ENCODE data around the gene ZNF300.
"Not testable (repeated sequence)": the region's sequence is repeated elsewhere in the genome, so short reads cannot be mapped to it uniquely, and the experiment has no call there.

The ZNF300 gene
- total RNA-seq = 0.50 to 4.2 (median 1.9) reads per million in 17 experiments

DNA sequence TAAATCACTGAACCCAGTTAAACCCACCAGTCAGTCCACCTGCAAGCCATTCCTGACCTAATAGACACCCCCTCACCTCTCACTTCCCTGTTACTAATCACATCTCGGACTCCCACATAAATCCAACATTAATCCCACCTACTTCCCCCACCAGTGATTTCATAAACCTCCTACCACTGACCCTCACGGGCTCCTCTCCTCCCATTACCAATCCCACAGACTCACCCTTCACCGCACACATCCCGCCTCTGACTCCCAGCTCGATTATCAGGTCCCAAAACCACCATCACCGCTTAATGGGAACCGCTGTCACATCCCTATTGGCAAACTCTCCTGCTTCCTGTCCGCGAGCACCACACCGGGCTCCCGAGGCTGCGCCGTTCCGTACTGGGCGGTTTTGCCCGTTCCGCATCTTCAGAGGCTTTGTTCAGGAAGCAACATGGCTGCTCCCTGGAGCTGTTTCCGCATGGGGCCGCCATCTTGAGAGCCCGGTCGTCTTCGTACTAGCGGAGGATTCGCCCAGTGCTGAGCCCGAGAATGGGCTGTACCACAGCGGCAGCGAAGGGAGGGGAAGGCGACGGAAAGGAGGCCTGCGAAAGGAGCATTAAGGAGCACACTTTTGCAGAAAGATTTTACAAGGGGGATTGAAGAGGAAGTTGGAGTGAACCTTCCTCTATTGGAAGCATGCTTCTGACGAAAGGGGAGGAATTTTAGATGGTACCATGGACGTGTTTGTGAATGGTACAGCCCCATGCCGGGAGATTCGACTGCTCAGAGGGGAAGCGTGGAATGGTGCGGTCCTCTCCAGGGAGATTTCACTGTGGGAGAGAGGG is at the start of gene ZNF300:
ZNF300 (minus strand) TSS at position 502 of the 833 bp plus-strand sequence. CDS start 1,825 bp downstream, outside the sequence.
- peak; percentile 76 to 88 (median 85) for DNase-seq

DNA sequence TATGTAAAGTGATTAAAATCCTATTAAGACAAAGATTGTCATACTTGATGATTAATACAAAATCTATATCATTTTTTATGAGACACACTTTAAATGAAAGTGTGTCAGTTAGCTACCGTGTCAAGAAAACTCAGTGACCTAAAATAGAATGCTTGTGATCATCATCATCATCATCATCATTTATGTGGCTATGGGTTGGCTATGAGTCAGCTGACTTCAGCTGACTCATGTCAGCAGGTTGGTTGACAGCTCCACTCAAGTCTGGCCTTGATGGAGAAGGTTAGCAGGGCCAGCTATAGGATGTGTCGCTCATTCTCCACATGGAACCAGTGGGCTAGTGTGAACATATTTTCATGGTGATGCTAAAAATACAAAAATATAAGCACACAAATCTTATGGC is 43.8 kb upstream of the ZNF300 start:
- no peak for DNase-seq

DNA sequence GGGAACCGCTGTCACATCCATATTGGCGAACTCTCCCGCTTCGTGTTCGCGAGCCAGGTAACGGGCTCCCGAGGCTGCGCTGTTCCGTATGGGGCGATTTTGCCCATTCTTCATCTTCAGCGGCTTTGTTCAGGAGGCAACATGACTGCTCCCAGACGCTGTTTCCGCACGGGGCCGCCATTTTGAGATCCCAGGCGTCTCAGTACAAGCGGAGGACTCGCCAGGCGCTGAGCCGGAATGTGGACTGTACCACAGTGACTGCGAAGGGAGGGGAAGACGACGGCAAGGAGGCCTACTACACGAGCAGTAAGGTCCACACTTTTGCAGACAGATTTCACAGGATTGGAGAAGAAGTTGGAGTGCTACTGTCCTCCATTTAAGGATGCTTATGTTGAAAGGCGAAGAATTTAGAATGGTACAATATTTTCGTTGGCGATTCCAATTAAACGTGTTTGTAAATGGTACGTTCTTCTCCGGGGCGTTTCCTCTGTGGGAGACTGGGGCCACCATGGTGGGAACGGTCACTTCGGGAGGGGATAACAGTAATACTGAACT is 41.6 kb upstream of the ZNF300 start:
- no peak for DNase-seq

DNA sequence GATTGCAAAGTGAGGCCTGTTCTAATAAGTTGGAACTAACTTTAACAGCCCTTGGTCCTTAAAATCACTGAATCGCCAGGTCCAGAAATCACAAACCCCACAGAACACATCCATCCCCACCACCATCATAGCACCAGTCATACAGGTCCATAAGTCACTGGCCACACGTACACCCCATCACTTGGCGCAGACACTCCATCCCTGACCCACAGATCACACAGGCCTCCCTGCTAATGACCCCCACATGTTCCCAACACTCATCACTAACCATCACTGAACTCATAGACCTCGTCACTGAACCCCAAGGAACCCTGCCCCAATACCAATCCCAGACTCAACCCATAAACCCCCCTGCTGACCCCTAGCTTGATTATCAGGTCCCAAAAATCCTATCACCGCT is 41.2 kb upstream of the ZNF300 start:
- DNase-seq = no peak

DNA sequence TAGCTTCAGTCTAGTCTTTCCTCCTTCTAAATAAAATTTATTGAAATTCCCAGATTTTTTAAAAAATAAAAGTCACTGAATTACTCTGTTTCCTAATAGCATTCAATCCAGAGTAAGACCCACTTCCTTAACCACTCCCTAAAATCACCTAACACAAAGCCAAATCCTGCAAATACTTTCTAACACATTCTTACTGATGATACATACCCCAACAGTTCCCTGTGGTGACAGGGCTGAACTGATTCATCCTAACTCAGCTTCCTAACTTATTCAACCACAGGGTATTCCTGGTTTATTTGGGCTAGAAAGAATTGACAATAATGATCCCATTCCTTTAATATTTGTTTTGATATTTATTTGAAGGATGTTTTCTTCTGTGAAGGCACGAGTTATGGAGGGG is 40.7 kb upstream of the ZNF300 start:
- no peak for DNase-seq

DNA sequence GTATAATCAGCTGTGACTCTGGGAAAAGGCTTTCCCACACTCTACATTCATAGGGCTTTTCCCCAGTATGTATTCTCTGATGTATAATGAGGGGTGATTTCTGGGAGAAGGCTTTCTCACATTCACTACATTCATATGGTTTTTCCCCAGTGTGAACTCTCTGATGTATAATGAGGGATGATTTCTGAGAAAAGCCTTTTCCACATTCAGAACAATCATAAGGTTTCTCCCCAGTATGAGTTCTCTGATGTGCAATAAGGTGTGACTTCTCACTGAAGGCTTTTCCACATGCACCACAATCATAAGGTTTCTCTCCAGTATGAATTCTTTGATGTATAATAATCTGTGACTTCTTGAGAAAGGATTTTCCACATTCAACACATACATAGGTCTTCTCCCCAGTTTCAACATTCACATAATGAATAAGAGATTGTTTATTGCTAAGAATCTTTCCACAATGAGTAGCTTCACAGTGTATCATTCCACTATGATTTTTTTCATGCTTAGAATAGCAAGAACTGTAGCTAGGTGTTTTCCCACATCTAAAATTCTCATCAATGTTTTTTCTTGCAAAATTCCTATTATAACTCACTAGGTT is 26.7 kb upstream of the ZNF300 start:
- DNase-seq = peak in 1 of 4 experiments; percentile 1

DNA sequence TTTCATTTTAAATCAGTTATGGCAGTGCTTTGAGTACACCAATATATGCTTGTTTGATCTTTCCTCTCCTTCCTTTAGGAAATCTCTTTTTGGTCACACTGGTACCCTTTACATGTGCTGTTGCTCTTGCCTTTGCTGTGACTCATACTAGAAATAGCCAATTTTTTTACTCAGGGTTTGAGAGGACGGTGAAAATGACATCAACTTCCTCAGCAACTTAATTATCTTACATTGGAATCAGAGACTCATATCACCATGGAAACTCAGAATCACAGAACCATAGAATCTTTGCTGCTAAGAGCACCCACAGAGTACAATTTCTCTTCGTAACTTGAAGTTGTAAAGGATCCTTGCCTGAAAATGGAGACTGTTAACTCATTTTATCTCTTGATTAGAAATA is 13.8 kb upstream of the ZNF300 start:
- no peak for DNase-seq

DNA sequence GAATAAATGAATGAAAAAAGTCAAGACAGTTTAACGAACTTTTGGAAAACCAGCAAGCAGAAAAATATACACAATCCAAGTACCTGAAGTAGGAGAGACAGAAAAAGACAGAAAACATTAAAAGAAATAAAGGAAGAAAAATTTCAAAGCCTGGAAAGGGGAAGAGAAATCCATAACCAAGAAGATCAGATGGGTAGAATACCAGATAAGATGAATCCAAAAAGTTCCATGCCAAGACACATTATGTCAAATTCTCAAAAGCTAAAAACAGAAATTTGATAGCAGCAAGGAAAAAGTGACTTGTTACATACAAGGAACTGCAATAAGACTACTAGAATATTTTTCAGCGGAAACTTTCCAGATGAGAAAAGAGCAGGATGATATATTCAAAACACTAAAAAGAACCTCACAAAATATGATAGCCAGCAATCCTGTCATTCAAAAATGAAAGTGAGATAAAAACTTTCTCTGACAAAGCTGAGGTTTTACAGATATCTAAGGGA is 7.6 kb upstream of the ZNF300 start:
- DNase-seq = no peak

DNA sequence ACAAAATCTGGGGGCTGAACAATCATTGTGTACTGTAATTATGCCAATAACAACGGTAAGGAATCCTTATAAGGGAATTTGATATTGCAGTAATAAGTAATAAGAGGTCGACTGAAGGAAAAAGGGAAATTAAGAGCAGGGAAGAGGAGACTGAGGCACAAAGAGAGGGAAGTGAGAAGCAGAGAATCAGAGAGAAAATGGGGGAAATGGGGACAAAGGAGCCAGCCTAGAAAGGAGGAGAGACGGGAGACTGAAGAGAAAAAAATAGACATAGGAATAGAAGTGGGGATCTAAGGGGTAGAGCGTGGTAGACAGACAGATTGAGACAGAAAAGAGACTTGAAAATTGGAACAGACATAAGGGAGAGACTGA is 518 bp upstream of the ZNF300 start:
- no peak for DNase-seq

DNA sequence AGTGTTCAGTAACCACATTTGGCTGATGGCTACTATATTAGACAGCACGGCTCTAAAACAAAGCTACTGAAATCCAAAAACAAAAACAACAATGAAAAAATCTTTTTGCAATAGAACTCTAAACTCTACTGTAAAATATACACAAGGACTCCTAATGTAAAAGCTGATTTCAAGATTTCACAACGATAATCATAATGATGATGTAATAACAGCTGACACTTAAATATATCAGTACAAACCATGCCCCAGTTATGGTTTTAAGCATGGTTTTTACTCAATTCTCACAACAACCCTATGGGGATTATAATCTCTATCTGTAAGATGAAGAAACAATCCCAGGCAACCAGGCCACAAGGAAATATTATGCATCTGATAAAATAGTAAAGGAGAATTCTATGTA is 3.3 kb downstream of the ZNF300 start:
- DNase-seq = no peak

DNA sequence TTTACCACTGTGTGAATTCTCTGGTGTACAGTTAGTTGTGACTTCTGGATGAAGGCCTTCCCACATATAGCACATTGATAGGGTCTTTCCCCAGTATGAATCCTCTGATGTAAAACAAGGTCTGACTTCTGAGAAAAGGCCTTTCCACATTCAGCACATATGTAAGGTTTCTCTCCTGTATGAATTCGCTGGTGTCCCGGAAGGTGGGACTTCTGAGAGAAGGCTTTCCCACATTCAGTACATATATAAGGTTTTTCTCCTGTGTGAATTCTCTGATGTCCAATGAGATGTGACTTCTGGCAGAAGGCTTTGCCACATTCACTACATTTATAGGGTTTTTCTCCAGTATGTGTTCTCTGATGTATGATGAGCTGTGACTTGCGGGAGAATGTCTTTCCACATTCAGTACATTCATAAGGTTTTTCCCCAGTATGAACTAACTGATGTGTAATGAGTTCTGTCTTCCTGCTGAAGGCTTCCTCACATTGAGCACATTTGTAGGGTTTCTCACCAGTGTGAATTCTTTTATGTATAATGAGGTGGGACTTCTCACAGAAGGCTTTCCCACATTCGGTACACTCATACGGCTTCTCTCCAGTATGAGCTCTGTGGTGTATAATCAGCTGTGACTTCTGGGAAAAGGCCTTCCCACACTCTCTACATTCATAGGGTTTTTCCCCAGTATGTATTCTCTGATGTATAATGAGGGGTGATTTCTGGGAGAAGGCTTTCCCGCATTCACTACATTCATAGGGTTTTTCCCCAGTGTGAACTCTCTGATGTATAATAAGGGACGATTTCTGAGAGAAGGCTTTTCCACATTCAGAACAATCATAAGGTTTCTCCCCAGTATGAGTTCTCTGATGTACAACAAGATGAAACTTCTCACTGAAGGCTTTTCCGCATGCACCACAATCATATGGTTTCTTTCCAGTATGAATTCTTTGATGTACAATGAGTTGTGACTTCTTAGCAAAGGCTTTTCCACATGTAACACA is 9.1 kb downstream of the ZNF300 start:
- DNase-seq = no peak

DNA sequence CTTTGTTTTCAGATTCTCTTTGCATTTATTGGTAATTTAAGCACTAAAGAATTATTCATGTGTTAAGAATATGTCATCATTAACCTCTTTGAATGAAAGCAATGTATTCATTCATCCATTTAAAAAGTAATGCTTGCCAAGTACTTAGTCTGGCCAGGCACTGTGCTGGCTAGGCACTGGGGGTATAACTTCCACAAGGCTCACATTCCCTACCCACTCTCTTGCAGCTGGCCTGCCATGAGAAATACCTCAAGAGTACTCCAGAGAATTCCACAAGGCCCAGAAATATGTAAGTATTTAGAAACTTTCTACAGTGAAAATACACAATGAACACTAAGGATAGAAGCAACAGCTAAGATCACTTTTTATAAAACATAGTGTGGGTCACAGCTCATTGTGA is 25.4 kb downstream of the ZNF300 start:
- no peak for DNase-seq

DNA sequence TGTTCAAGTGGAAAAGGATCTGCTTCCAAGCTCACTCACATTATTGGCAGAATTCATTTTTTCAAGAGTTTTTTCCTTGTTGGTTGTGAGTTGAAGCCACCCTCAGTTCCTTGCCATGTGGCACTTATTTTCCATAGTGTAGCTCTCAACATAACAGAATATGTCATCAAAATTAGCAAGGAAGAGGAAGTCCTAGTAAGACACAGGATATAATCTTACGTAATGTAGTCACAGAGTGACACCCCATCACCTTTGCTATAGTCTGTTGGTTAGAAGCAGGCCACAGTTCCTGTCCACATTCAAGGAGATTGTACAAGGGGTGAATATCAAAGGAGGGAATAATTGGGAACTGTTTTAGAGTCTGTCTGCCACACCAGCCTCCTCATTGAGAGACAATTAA is 42.7 kb downstream of the ZNF300 start:
- peak in 3 of 4 experiments; percentile 6 to 50 (median 49) for DNase-seq

DNA sequence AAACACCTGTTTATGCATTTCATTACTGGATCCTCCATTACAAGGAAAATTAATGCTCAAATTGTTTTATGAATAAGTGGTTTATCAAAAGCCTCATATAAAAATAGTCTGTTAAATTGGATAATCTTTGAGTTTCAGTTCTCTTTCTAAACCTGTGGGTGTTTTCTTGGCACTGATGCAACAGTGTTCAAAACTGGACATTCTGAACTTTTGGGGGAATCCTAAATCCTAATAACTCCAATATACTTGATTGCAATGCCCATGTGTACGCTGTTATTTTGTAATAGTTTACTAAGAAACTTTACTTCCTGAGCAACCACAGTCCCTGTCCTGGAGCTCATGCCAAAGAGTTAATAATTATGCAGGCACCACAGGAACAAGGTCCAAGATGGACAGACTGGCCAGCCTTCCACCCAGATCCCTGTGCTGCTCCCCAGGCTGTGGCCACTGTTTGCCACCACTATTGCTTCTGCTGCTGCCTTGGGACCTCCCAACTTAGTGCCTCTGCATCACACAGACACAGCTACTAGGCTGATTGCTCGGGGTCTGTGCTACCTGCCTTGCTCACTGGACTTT is 44.4 kb downstream of the ZNF300 start:
- peak in 2 of 4 experiments; percentile 27 to 28 for DNase-seq

DNA sequence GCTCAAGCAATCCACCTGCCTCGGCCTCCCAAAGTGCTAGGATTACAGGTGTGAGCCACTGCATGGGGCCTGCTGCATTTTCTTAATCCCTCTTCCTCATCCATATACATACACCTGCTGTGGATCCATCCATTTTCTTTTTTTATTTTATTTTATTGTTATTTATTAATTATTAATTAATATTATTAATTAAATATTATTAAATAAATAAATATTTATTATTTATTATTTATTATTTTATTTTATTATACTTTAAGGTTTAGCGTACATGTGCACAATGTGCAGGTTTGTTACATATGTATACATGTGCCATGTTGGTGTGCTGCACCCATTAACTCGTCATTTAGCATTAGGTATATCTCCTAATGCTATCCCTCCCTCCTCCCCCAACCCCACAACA is 48.1 kb downstream of the ZNF300 start:
- DNase-seq = not testable (repeated sequence)

DNA sequence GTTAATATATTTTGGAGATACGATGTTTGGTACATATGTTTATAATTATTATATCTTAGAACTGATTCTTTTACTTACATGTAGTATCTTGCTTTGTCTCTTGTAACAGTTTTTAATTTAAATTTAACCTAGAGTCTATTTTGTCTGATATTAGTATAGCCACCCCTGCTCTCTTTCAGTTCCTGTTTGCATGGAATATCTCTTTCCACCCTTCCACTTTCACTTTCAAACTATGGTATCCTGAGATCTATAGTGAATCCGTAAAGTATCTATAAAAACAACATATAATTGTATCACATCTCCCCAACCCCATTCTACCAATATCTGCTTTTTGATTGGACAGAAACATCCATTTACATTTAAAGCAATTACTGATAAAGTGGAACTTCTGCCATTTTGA is 51.2 kb downstream of the ZNF300 start:
- peak in 2 of 4 experiments; percentile 4 to 46 for DNase-seq

DNA sequence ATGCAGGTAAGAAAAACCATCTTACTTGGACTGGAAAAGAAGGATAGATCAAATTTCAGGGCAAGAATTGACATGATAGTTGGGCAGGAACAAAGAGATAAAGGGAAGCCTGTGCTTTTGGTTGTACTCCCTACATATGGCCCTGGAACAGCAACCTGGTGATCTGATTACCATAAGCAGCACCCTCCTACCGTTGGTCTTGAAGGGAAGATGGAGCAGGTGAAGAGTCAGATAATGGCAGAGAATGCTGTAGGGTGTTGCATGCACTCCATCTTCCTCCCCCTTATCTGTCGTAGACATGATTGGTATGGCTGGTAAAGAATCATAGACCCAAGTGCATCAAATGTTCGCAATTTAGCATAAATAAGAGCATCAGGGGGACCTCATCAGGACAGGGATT is 53.7 kb downstream of the ZNF300 start:
- DNase-seq = no peak

DNA sequence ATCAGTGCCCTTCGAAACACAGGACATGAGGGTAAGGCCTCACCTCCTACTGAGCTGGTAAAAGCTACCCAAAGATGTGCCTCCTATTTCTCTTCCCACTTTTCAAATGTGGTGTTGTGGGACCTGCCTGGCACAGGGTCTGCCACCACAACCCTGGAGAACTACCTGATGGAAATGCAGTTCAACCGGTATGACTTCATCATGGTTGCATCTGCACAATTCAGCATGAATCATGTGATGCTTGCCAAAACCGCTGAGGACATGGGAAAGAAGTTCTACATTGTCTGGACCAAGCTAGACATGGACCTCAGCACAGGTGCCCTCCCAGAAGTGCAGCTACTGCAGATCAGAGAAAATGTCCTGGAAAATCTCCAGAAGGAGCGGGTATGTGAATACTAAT is 56.5 kb downstream of the ZNF300 start:
- no peak for DNase-seq

DNA sequence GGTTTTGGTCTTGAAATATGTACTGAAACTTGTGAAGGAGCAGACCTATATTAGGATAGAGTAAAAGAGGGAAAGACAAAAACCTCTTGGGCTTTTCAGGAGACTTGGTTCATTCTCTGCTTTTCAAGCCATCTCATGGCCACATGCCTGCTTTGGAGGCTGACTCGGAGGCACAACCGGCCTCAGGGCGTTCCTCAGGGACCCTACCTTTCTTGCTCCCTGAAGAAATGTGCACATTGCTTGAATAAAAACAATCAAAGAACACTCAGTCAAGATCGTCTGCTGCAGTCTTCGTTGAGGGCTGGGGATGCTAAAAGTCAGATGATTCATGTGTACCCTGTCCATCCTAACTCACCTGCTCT is 57.5 kb downstream of the ZNF300 start:
- DNase-seq = no peak

DNA sequence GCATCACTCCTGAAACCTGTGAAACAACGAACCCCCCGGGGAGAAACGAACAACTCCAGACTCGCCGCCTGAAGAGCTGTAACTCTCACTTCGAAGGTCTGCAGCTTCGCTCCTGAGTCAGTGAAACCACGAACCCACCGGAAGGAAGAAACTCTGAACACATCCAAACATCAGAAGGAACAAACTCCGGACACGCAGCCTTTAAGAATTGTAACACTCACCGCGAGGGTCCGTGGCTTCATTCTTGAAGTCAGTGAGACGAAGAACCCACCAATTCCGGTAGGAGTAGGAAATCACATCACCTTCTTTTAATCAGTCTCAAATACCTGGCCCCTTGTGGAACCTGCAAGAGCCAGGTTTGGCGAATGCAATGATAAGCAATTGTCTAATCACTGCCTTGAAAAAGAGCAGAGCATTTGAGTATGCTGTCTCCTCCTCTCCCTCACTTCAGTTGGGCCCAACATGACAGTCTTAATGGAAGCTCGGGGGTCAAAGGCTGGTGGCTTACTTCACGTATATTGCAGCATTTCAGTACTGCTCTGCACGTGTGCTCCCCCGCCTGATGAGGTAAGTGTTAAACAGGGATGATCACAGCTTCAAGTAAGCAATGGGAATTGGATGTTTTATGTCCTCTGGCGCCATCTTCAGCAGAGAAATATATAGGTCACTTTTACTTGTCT is 58.0 kb downstream of the ZNF300 start:
- peak; percentile 81 to 91 (median 88) for DNase-seq

DNA sequence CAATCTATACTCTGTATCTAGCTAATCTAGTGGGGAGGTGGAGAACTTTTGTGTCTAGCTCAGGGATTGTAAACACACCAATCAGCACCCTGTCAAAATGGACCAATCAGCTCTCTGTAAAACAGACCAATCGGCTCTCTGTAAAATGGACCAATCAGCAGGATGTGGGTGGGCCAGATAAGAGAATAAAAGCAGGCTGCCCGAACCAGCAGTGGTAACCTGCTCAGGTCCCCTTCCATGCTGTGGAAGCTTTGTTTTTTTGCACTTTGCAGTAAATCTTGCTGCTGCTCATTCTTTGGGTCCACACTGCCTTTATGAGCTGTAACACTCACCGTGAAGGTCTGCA is 58.5 kb downstream of the ZNF300 start, which contains the start of gene IRGM:
IRGM (plus strand) TSS at position 214 of the 346 bp plus-strand sequence. CDS start 1,603 bp downstream, outside the sequence.
- not testable (repeated sequence) for DNase-seq

Measured in suppressor macrophage (primary cell).